Measurements from ENCODE around the gene ARHGAP9. TPM values are rescaled to one million over a fixed set of nuclear protein-coding genes. Genes with fewer than 3 reads are reported as not detected.

Gene ARHGAP9
- not detected in 2 replicates for total RNA-seq

GRCh38 chr12:57479376-57480115 is at the start of gene ARHGAP9:
Gene ARHGAP9 (minus strand): TSS chr12:57479866. CDS start chr12:57479406, 460 bp downstream.

GRCh38 chr12:57522011-57522886 is 42.6 kb upstream of the ARHGAP9 start, which contains the start of gene MBD6:
Gene MBD6 (plus strand): TSS chr12:57522824. CDS start chr12:57524304, 1,480 bp downstream.

GRCh38 chr12:57520053-57520818 is 40.6 kb upstream of the ARHGAP9 start, which contains the start of gene DDIT3:
Gene DDIT3 (minus strand): TSS chr12:57520514. CDS start chr12:57517406, 3,108 bp downstream.

GRCh38 chr12:57487597-57488401 is 8.1 kb upstream of the ARHGAP9 start, which contains the start of gene MARS1:
Gene MARS1 (plus strand): TSS chr12:57488068. CDS start chr12:57488091, 23 bp downstream.

GRCh38 chr12:57459750-57460467 is 19.8 kb downstream of the ARHGAP9 start, which contains the start of gene GLI1:
Gene GLI1 (plus strand): TSS chr12:57459785. CDS start chr12:57463692, 3,907 bp downstream.

GRCh38 chr12:57454566-57455373 is 24.9 kb downstream of the ARHGAP9 start, which contains the start of gene INHBE:
Gene INHBE (plus strand): TSS chr12:57455307. CDS start chr12:57455537, 230 bp downstream.

GRCh38 chr12:57434517-57435223 is 45.0 kb downstream of the ARHGAP9 start, which contains the start of gene INHBC:
Gene INHBC (plus strand): TSS chr12:57434784. CDS start chr12:57434887, 103 bp downstream.

GRCh38 chr12:57430931-57431566 is 48.6 kb downstream of the ARHGAP9 start, which contains the start of gene R3HDM2:
Gene R3HDM2 (minus strand): TSS chr12:57431043. CDS start chr12:57310428, 120,615 bp downstream.

Other genes starting within 250 kb of the ARHGAP9 start
- 0.11 TPM in 1 of 2 replicates, not detected in the other for gene STAC3, start 228.7 kb downstream of the ARHGAP9 start, total RNA-seq
- 13.9 and 20.1 TPM in 2 replicates for gene R3HDM2, start 48.8 kb downstream of the ARHGAP9 start, total RNA-seq
- not detected in 2 replicates for gene INHBC, start 45.1 kb downstream of the ARHGAP9 start, total RNA-seq
- 0.70 TPM in 1 of 2 replicates, not detected in the other for gene INHBE, start 24.6 kb downstream of the ARHGAP9 start, total RNA-seq
- 0.57 and 3.4 TPM in 2 replicates for gene GLI1, start 20.1 kb downstream of the ARHGAP9 start, total RNA-seq
- 135 and 151 TPM in 2 replicates for gene MARS1, start 8.2 kb upstream of the ARHGAP9 start, total RNA-seq
- gene DDIT3, start 40.6 kb upstream of the ARHGAP9 start, total RNA-seq, result 18.9 and 54.0 TPM in 2 replicates
- gene MBD6, start 43.0 kb upstream of the ARHGAP9 start, total RNA-seq, result 2.7 and 3.3 TPM in 2 replicates
- gene DCTN2, start 67.3 kb upstream of the ARHGAP9 start, total RNA-seq, result 175 and 190 TPM in 2 replicates
- gene KIF5A, start 70.2 kb upstream of the ARHGAP9 start, total RNA-seq, result 0.08 and 0.19 TPM in 2 replicates
- 57.7 and 73.4 TPM in 2 replicates for gene PIP4K2C, start 111.3 kb upstream of the ARHGAP9 start, total RNA-seq
- gene DTX3, start 125.0 kb upstream of the ARHGAP9 start, total RNA-seq, result 5.7 and 11.7 TPM in 2 replicates
- gene ARHGEF25, start 131.6 kb upstream of the ARHGAP9 start, total RNA-seq, result 0.76 and 2.0 TPM in 2 replicates
- gene B4GALNT1, start 153.3 kb upstream of the ARHGAP9 start, total RNA-seq, result 0.34 and 1.2 TPM in 2 replicates
- gene OS9, start 214.3 kb upstream of the ARHGAP9 start, total RNA-seq, result 137 and 149 TPM in 2 replicates